ENCODE data around the gene C5orf47.

GRCh38 chr5:173974688-173975239 lies 14.2 kb upstream of the C5orf47 start:
- TF ChIP-seq USF2 (IDR thresholded peaks at IDR 0.05; ENCODE audit: borderline replicate concordance, low read depth, low read length) (no peak), YY1 (IDR thresholded peaks at IDR 0.05; ENCODE audit: low read depth) (no peak), RCOR1 (IDR thresholded peaks at IDR 0.05; ENCODE audit: low read length) (no peak), PBX3 (IDR thresholded peaks at IDR 0.05) (no peak), RAD21 (IDR thresholded peaks at IDR 0.05; ENCODE audit: low read length) (no peak), GABPA (IDR thresholded peaks at IDR 0.05; ENCODE audit: low read depth) (no peak), USF1 (IDR thresholded peaks at IDR 0.05; ENCODE audit: borderline replicate concordance, low read depth) (no peak), CTCF (IDR thresholded peaks at IDR 0.05) (no peak), EP300 (IDR thresholded peaks at IDR 0.05; ENCODE audit: borderline replicate concordance in 1 of 2, low read depth in 1 of 2, low read length in 1 of 2) (no peak), POLR2AphosphoS5 (IDR thresholded peaks at IDR 0.05; ENCODE audit: low read depth, low read length) (no peak), TAF1 (IDR thresholded peaks at IDR 0.05; ENCODE audit: borderline replicate concordance, low read depth, low read length) (no peak)
